D721Med (cell line): Measurements from ENCODE around the gene CASQ2.

Source experiments
- DNase-seq: peaks from one replicate; pipeline ENCODE4 v3.0.0; 2011; ENCODE audit warnings: low spot score; ENCODE audit not compliant: insufficient read length
- FAIRE-seq: peaks from 2 replicates; lab custom pipeline; 2011; peaks lifted over from hg19 to GRCh38; lab: Jason Lieb, UNC
- CTCF ChIP-seq: IDR thresholded peaks from 2 replicates; pipeline ENCODE4 v1.5.1; 2012; ENCODE audit warnings: mild to moderate bottlenecking, control low read depth; ENCODE audit not compliant: insufficient read depth; ENCODE audit errors: missing control alignments

Gene CASQ2

GRCh38 chr1:115753830-115754229, 14.7 kb downstream of the CASQ2 start:
- FAIRE-seq, result no peak
- no peak for DNase-seq
- no peak for TF ChIP-seq CTCF

GRCh38 chr1:115753361-115753760, 15.2 kb downstream of the CASQ2 start:
- DNase-seq (no peak), FAIRE-seq (no peak)
- TF ChIP-seq CTCF, result no peak

GRCh38 chr1:115748401-115749150, 19.9 kb downstream of the CASQ2 start:
- no peak for DNase-seq
- no peak for TF ChIP-seq CTCF
- FAIRE-seq, result no peak

GRCh38 chr1:115746021-115746690, 22.4 kb downstream of the CASQ2 start:
- FAIRE-seq (no peak), DNase-seq (no peak)
- no peak for TF ChIP-seq CTCF

- no peak for FAIRE-seq
- TF ChIP-seq CTCF, result no peak
- no peak for DNase-seq
These were observed 23.8 kb downstream of the CASQ2 start for GRCh38 chr1:115744646-115745275.

GRCh38 chr1:115740811-115741210, 27.7 kb downstream of the CASQ2 start:
- DNase-seq (no peak), FAIRE-seq (no peak)
- TF ChIP-seq CTCF, result no peak
